Right hindlimb (tissue), 1 donor: ENCODE measurements around the gene SRGAP3.

Experiments
- DNase-seq: peaks from one replicate; pipeline ENCODE4 v3.0.0-alpha.2; 2018

The SRGAP3 gene

DNA sequence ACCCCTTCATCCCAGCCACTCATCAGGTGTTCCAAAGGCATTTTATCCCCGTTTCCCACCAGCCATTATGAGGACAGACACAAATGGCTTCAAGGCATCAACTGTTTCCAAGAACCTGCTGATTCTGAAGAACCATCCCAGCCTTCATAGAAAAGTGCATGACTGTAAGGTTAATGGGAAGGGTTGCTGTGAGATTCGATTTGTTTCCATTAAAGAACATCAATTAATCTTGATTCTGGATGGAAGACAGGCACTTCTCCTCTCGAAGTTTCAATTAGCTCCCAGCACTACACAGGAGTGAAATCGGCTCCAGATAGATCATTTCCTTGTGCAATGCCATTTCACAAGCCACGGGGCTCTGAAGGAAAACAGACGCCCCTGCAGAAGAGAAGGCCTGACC, 25.8 kb downstream of the SRGAP3 start:
- DNase-seq = no peak

GRCh38 chr3:9222956-9223639, 26.3 kb downstream of the SRGAP3 start:
- no peak for DNase-seq

DNA sequence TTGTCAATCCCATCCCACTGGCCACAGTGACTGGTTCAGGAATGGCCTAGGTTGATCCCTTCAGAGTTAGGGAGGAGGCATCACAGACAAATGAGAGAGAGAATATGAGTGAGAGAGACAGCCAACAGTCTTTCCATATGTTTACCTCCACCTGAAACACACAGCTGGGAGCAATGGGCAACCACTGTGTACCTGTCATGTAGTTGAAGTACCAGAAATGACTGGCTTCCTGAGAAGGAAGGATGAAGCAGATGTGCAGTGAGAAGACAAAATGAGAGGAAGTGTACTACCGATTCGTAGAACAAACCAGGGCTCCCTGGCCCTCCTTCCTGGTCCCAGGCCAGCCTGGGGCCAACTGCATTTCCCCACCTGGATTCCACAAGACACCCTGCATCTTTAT, 27.4 kb downstream of the SRGAP3 start:
- DNase-seq = no peak

- no peak for DNase-seq
Observed at GRCh38 chr3:9218514-9218846, 31.0 kb downstream of the SRGAP3 start.

- no peak for DNase-seq
Observed at GRCh38 chr3:9217784-9218513, 31.5 kb downstream of the SRGAP3 start.

DNA sequence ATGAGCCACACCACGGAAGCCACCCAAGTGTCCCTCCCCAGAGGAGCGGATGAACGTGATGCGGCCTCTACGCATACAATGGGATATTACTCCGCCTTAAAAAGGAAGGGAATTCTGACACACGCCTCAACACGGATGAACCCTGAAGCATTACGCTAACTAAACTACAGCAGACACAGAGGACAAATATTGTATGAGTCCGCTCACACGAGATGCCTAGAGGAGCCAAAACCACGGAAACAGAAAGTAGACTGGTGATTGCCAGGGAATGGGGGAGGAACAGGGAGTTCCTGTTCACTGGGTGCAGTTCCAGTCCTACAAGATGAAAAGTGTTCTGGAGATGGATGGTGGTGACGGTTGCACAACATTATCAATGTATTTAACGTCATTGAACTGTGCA, 32.7 kb downstream of the SRGAP3 start:
- DNase-seq = no peak

DNA sequence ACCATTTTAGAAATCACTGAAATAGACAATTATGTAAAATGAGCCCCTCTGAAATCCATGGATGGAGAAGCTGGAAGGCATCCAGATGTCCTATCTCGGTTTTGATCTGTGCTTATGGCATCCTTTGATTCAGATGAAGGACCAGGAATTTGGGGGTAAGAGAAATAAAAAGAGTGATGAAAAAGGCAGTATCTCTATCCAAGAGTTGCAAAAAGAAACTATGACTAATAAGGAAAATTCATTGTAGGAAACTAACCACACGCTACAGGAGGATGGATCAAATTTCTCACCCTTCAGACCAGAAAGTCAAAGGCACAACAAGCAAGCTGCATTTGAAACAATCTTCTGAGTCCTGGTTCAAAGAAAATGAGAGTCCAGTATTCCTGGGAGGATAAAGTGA, 34.8 kb downstream of the SRGAP3 start:
- DNase-seq = no peak

DNA sequence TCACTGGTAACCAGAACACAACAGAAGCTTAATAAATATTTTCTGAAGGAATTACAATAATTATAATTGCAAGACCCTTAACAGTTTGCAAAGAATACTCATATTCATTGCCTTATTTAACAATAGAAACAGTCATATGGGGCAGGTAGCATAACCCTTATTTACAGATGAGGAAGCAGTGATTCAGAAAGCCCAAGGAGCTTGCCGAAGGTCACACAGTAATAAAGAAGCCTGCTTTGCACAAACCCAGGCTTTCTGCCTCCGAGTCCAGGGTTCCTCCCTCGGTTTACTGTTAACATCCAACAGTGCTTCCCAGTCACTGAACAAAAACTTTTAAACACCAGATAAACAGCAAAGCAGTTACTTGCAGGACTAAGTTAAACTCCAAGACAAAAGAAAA, 35.3 kb downstream of the SRGAP3 start:
- DNase-seq = no peak

- DNase-seq = no peak
Observed at GRCh38 chr3:9213019-9213634, 36.3 kb downstream of the SRGAP3 start.

DNA sequence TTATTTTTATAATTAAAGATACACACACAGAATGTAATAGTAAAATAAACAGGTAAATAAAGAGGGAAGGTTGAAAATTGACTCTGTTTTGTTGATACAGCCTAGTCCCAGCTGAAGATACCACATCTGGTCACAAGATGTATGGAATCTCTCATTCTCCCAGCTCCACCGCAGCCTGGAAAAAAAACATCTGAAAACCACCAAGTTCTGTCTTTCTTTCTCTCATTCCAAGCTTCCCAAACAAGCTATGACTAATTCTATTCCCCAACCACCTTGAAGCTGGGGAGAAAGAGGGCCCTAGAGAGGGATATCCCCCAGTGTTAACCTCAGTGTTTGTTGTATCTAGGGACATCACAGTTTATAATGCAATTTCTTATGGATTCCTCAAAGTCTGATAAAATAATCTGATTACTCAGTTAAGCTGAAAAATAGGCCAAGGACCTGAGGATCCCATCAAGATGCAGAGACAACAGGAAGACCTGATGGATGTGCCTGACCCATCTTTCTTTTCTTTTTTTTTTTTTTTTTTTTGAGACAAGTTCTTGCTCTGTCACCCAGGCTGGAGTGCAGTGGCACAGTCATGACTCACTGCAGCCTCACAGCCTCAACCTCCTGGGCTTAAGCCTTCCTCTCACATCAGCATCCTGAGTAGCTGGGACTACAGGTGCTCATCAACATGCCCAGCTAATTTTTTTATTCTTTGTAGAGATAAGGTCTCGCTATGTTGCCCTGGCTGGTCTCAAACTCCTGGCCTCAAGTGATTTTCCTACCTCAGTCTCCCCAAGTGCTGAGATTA, 38.1 kb downstream of the SRGAP3 start:
- no peak for DNase-seq

DNA sequence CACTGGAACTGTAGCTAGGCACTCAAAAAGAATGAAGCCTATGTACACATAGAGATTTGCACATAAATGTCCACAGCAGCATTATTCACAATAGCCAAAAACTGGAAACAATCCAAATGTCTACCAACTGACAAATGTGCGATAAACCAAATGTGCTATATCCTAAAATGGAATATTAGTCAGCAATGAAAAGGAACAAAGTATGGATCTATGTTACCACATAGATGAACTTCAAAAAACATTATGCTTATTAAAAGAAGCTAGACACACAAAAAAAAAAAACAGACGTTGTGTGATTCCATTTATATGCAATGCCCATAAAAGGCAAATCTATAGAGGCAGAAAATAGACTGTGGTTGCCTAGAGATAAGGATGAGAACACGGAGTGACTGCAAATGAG, 39.7 kb downstream of the SRGAP3 start:
- DNase-seq = no peak

DNA sequence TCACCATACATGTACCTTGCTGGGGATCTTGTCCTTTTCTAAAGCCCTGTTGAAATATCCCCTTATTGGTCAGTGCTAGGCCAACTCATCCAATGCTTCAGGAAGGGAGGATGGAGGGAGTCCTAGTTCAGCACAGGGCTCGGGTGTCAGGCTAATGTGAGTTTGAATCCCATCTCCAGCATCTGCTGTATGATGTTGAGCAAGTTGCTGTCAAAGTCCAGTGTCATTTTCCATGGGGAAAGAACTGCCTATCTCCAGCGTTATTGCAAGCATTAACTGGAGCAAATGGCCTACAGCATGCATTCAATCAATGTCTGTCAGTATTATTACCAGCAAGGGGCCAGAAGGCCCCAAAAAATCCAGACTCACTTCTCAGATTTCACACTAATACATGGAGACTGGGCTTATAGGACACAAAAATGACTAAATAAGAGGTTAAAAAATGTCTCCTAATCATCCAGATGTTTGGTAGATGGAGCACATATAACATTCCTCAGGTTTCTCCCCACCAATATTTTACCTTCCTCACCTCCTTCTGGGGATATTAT, 40.8 kb downstream of the SRGAP3 start:
- no peak for DNase-seq

GRCh38 chr3:9207116-9207763, 42.2 kb downstream of the SRGAP3 start:
- DNase-seq = no peak

- no peak for DNase-seq
Observed at GRCh38 chr3:9206287-9206686, 43.2 kb downstream of the SRGAP3 start.

GRCh38 chr3:9205345-9206143, 43.9 kb downstream of the SRGAP3 start:
- DNase-seq = no peak

DNA sequence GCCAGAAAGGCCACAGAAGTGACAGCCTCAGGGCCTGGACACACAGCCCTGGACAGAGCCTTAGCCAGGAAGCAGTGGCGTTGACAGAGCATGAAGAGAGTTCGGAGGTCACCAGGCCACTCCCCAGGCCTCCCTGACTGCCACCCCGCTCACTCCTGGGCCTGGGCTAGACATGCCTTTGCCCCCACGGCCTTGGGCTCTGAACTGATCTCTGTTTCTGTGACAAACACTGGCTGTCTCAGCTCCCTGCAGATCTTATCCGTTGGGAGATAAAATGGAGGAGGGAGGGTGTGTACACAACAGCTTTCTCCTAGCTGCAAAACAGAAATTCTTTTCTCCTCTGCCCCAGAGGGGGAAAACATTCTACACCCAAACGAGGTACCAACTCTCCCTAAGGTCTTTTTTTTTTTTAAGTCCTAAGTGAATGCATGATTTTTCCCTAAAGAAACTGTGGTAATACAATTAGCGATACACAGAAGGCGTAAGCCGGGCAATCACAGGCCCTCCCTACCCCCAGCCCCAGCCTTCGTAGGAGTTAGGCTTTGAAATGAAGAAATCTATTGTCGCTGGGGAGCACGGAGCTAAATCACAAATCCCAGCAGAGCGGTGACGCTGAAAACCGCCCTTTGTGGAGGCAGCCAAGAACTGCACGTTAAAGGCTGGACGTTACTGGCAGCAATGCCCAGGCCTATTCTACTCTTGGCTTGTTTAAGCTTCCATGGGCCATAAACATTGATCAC, 45.0 kb downstream of the SRGAP3 start:
- DNase-seq = no peak

DNA sequence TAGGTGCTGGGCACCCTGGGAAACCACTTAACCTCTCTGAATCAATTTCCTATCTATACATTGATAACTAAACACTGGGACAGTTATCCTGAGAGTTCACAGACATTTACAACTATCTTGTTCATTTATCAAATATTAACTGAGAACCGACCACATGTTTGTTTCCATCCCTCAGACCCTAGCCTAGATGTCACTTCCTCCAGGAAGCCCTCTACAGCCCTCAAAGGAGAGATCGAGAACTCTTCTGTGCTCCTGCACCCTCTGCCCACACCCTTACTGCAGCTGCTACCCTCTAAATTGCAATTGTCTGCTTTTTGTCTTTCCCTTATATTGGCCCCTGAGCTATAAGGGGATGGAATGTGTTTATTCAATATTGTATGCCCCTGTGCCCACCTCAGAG, 46.1 kb downstream of the SRGAP3 start:
- DNase-seq = no peak

GRCh38 chr3:9202546-9202945, 46.9 kb downstream of the SRGAP3 start:
- no peak for DNase-seq

DNA sequence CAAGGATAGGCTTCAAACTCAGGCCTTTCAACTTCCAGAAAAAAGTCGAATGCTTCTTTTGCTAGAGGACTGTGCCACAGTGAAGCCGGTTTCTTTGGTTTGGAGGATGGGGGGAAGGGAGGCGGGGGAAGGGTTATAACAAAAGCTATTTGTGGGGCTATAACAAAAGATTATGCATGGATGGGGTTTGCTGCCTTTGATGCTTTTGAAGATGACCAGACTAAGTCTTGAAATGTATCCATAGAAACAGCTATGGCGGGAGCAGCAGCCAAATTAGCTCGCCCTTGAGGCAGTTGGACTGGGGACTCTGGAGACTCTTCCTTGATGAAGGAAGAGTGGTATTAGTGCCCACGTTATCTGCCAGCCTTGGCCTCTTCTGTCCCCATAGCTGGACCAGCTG, 47.5 kb downstream of the SRGAP3 start:
- DNase-seq = no peak

GRCh38 chr3:9201266-9201665, 48.2 kb downstream of the SRGAP3 start:
- peak; percentile 75 for DNase-seq

- DNase-seq = no peak
Observed at GRCh38 chr3:9199775-9200174, 49.7 kb downstream of the SRGAP3 start.
